Activated CD8-positive, alpha-beta memory T cell treated with anti-CD3 and anti-CD28 coated beads, Interleukin-2, amount 50 U/mL, for 1 hour (primary cell): ENCODE data around the gene WDR45.
A peak's percentile ranks its signal among the peaks of the same experiment; 100 is the strongest.

Experiments
- DNase-seq: peaks from one replicate; pipeline ENCODE4 v3.0.0-alpha.2; 2020; ENCODE audit errors: extremely low read depth

The WDR45 gene

GRCh38 chrX:49073601-49074575, 5.8 kb downstream of the WDR45 start, which contains the start of gene PRAF2:
Gene PRAF2, minus strand, starts transcription at chrX:49074002. Its CDS starts 15 bp downstream, at chrX:49073987.
- DNase-seq = peak; percentile 69

- DNase-seq = no peak
These were observed 7.0 kb downstream of the WDR45 start for GRCh38 chrX:49072712-49073095.

GRCh38 chrX:49071877-49072711, 7.6 kb downstream of the WDR45 start:
- no peak for DNase-seq

- no peak for DNase-seq
These were observed 8.7 kb downstream of the WDR45 start for GRCh38 chrX:49070988-49071387.

- no peak for DNase-seq
These were observed 10.6 kb downstream of the WDR45 start for GRCh38 chrX:49069038-49069437.

- no peak for DNase-seq
These were observed 12.2 kb downstream of the WDR45 start for GRCh38 chrX:49067285-49068120.

- no peak for DNase-seq
These were observed 13.0 kb downstream of the WDR45 start for GRCh38 chrX:49066690-49067089.

- DNase-seq = no peak
These were observed 13.4 kb downstream of the WDR45 start for GRCh38 chrX:49066278-49066677.

- DNase-seq = no peak
These were observed 15.0 kb downstream of the WDR45 start for GRCh38 chrX:49064735-49065134.

- DNase-seq = no peak
These were observed 15.4 kb downstream of the WDR45 start for GRCh38 chrX:49064303-49064702.

GRCh38 chrX:49063715-49064114, 16.0 kb downstream of the WDR45 start:
- DNase-seq = no peak

- DNase-seq = no peak
These were observed 17.8 kb downstream of the WDR45 start for GRCh38 chrX:49061916-49062315.

- DNase-seq = no peak
These were observed 18.2 kb downstream of the WDR45 start for GRCh38 chrX:49061490-49061889.

GRCh38 chrX:49060914-49061313, 18.8 kb downstream of the WDR45 start:
- DNase-seq = no peak

- no peak for DNase-seq
These were observed 20.0 kb downstream of the WDR45 start for GRCh38 chrX:49059681-49060085.

- no peak for DNase-seq
These were observed 20.5 kb downstream of the WDR45 start for GRCh38 chrX:49059201-49059600.

GRCh38 chrX:49058794-49059193, 20.9 kb downstream of the WDR45 start, which contains the start of gene CCDC120:
Gene CCDC120, plus strand, starts transcription at chrX:49058999. Its CDS starts 3,043 bp downstream, at chrX:49062042.
- DNase-seq = no peak

- DNase-seq = no peak
These were observed 25.5 kb downstream of the WDR45 start for GRCh38 chrX:49054073-49054762.

- DNase-seq = no peak
These were observed 26.2 kb downstream of the WDR45 start for GRCh38 chrX:49053223-49054072.

GRCh38 chrX:49043987-49044281, 35.8 kb downstream of the WDR45 start:
- no peak for DNase-seq
